LNCAP (cell line): Measurements from ENCODE around the gene ME2.

ENCODE experiments used
- TF ChIP-seq, protein P1 (sequence below): fragments of 450-650 bp; IDR thresholded peaks from 2 replicates; pipeline ENCODE4 v1.5.1; 2017; ENCODE audit warnings: mild to moderate bottlenecking

ME2 gene

DNA sequence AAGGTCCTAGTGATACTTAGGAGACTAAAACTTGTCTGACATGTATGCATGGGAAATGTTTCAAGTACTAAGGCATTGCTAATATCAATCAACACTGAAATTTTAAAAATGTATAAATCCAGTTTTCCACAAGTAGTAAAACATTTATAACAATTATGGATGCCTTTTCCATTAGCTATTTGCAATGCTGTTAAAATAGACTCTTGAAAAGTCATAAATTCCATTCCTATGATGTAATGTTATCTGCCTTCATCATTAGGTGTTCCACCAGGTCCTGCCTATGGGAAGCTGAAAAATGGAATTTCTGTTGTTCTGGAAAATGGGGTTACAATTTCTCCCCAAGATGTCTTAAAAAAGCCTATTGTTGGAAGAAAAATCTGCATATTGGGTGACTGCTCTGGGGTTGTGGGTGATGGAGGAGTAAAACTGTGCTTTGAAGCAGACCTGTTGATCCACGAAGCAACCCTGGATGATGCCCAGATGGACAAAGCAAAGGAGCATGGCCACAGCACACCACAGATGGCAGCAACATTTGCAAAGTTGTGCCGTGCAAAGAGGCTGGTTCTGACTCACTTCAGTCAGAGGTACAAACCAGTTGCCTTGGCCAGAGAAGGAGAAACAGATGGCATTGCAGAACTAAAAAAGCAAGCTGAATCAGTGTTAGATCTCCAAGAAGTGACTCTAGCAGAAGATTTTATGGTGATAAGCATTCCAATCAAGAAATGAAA, 107.6 kb downstream of the ME2 start:
- TF ChIP-seq, protein P1, sequence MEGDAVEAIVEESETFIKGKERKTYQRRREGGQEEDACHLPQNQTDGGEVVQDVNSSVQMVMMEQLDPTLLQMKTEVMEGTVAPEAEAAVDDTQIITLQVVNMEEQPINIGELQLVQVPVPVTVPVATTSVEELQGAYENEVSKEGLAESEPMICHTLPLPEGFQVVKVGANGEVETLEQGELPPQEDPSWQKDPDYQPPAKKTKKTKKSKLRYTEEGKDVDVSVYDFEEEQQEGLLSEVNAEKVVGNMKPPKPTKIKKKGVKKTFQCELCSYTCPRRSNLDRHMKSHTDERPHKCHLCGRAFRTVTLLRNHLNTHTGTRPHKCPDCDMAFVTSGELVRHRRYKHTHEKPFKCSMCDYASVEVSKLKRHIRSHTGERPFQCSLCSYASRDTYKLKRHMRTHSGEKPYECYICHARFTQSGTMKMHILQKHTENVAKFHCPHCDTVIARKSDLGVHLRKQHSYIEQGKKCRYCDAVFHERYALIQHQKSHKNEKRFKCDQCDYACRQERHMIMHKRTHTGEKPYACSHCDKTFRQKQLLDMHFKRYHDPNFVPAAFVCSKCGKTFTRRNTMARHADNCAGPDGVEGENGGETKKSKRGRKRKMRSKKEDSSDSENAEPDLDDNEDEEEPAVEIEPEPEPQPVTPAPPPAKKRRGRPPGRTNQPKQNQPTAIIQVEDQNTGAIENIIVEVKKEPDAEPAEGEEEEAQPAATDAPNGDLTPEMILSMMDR, result no peak

DNA sequence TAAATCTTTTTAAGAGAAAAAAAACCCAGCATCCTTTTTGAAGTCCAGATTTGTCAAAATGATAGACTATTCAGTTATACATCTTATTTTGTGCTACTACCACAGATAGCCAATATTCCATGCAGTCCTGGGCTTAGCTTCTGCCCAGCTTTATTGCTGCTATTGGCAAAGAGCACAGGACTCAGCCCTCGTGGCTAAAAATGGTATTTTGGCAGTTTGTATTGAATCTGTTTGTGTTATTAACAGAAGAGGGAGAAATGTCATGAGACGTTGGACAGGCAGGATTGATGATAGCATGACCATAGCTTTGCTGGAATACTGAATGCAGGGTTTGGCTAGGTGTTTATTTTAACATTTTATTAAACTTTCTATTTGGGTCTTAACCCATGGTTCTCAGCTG, 108.3 kb downstream of the ME2 start:
- TF ChIP-seq, protein P1, result no peak

DNA sequence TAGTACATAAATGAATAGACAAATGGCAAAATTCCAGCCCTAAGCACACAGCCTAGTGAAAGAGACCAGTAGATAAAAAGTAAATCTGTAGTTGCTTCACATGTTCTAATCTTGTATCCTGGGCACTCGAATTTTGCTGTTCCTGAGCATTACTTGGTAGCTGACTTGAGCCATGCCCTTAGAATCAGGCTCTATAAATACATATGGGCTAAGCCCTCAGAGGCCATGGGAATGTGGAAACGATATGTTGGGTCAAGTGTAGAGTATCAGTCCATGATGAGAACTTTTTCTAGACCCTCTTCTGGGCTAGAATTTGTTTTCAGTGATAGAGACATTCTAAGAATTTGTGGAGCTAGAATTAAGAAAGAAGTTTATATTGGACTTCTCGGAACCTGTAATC, 110.8 kb downstream of the ME2 start:
- TF ChIP-seq, protein P1, result no peak

DNA sequence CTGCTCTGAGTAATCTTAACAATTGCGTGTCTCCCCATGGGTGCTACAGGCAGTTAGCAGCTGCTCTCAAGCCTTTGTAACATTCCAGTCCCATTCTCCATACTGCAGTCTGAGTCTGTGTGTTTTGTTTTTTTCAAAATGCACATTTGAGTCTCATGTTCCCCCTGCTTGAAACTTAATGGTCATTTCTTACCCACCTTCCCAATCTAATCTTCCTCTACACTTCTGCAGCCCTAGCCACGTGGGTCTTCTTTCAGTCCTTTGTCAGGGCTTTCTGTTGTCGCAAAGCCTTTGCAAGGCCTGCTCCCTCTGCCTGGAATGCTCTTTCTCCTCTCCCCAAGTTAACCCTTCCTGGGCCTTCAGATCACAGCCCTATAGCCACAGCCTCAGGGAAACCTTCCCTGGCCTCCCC, 113.4 kb downstream of the ME2 start:
- TF ChIP-seq, protein P1, result no peak

DNA sequence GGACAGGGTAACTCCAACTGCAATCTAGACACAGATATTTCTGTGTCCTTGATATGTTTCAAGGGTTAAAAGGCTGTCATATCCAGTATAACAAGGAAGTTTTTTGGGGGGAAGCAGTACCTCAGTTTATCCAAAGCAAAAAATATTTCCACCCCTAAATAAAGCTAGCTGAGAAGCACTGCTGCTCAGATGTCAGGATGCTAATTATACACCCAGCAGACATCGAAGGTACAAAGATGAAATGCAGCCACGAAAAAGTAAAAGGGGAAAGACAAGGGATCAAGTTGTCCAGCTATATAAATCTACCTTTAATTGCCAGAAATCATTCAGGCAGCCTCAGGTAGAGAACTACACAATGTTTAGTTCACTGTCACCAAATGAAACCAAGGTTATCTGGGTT, 115.1 kb downstream of the ME2 start:
- TF ChIP-seq, protein P1, result no peak
